Hepatocyte (in vitro differentiated cells): ENCODE measurements around the gene DNM3.

Source experiments
- EZH2 ChIP-seq: fragments of 200-600 bp; sonication (generic); IDR thresholded peaks from 2 replicates; pipeline ENCODE4 v1.6.1; 2016; ENCODE audit warnings: antibody characterized with exemption, mild to moderate bottlenecking, borderline replicate concordance
- EZH2phosphoT487 ChIP-seq: fragments of 200-600 bp; sonication (generic); IDR thresholded peaks from one replicate; pipeline ENCODE4 v1.6.1; 2018; ENCODE audit warnings: antibody characterized with exemption, mild to moderate bottlenecking, low read depth, moderate library complexity; ENCODE audit not compliant: unreplicated experiment, severe bottlenecking
- TF ChIP-seq, protein P1 (sequence below): fragments of 200-600 bp; sonication (generic); IDR thresholded peaks from 2 replicates; pipeline ENCODE4 v1.5.1; 2016; ENCODE audit warnings: antibody characterized with exemption, mild to moderate bottlenecking; ENCODE audit not compliant: poor library complexity

DNA sequence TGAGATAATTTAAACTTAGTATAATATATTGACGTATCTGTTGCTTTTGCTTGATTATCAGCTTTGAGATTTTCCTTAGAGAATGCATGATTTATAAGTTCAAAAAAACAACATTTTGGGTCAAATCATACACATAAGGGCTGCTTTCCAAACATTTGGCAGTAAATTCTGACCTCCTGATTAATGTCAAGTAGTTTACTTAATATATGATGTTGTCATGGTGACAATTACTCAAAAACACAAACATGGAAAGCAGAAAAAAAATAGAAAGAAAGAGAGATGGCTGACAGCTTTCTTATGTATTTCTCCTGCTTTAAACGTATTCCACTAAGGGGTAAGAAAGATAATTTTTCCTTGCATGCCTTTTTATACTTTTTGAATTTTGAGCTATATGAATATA is 320.9 kb downstream of the DNM3 start:
- TF ChIP-seq, protein P1, sequence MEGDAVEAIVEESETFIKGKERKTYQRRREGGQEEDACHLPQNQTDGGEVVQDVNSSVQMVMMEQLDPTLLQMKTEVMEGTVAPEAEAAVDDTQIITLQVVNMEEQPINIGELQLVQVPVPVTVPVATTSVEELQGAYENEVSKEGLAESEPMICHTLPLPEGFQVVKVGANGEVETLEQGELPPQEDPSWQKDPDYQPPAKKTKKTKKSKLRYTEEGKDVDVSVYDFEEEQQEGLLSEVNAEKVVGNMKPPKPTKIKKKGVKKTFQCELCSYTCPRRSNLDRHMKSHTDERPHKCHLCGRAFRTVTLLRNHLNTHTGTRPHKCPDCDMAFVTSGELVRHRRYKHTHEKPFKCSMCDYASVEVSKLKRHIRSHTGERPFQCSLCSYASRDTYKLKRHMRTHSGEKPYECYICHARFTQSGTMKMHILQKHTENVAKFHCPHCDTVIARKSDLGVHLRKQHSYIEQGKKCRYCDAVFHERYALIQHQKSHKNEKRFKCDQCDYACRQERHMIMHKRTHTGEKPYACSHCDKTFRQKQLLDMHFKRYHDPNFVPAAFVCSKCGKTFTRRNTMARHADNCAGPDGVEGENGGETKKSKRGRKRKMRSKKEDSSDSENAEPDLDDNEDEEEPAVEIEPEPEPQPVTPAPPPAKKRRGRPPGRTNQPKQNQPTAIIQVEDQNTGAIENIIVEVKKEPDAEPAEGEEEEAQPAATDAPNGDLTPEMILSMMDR, result no peak
- no peak for TF ChIP-seq EZH2
- no peak for TF ChIP-seq EZH2phosphoT487
